GM12878 (cell line): ENCODE results near the gene ANXA2R. TPM values are rescaled to one million over a fixed set of nuclear protein-coding genes. Genes with fewer than 3 reads are reported as not detected.

Experiments used
- ASH2L ChIP-seq: fragments of 300-600, 200-600 bp; sonication (generic); IDR thresholded peaks from 2 replicates; pipeline ENCODE4 v1.6.1; 2017; ENCODE audit warnings: low read depth, mild to moderate bottlenecking, borderline replicate concordance
- ATF2 ChIP-seq: IDR thresholded peaks from 2 replicates; pipeline ENCODE4 v1.6.1; 2012; ENCODE audit warnings: low read length, inconsistent platforms
- ATF7 ChIP-seq: fragments of 450-650 bp; IDR thresholded peaks from 2 replicates; pipeline ENCODE4 v1.6.1; 2016; ENCODE audit warnings: low read depth, mild to moderate bottlenecking
- CHD2 ChIP-seq: IDR thresholded peaks from 2 replicates; pipeline ENCODE4 v1.6.1; 2011; ENCODE audit warnings: low read depth, low read length, improper control_type of control experiment, borderline replicate concordance
- EGR1 ChIP-seq, 2 experiments: IDR thresholded peaks; 1 replicate in 1 of 2; 2 replicates in 1 of 2; pipeline ENCODE4 v1.6.1; 2011 to 2012; ENCODE audit warnings: low read depth in 2 of 2, low read length in 2 of 2, borderline replicate concordance in 1 of 2, mild to moderate bottlenecking in 1 of 2, moderate library complexity in 1 of 2
- FOS ChIP-seq: IDR thresholded peaks from 3 replicates; pipeline ENCODE4 v1.6.1; 2011; ENCODE audit warnings: borderline replicate concordance; ENCODE audit not compliant: insufficient read length; ENCODE audit errors: extremely low read depth
- HCFC1 ChIP-seq: fragments of 150-350 bp; IDR thresholded peaks from 2 replicates; pipeline ENCODE4 v1.6.1; 2014; ENCODE audit warnings: low read length
- MEF2A ChIP-seq: IDR thresholded peaks from 2 replicates; pipeline ENCODE4 v1.6.1; 2011; ENCODE audit warnings: low read depth, mild to moderate bottlenecking, low read length, moderate library complexity; ENCODE audit not compliant: insufficient read depth
- MEF2B ChIP-seq: fragments of 450-650 bp; IDR thresholded peaks from 2 replicates; pipeline ENCODE4 v1.6.1; 2018; ENCODE audit warnings: mild to moderate bottlenecking, moderate library complexity; ENCODE audit not compliant: partially characterized antibody, poor library complexity, severe bottlenecking
- NBN ChIP-seq: fragments of 450-650 bp; IDR thresholded peaks from 2 replicates; pipeline ENCODE4 v1.6.1; 2016
- NFYA ChIP-seq: IDR thresholded peaks from 2 replicates; pipeline ENCODE4 v1.6.1; 2011; ENCODE audit warnings: low read depth, mild to moderate bottlenecking, low read length, improper control_type of control experiment, borderline replicate concordance
- PAX5 ChIP-seq: IDR thresholded peaks from 2 replicates; pipeline ENCODE4 v1.6.1; 2011; ENCODE audit warnings: low read depth, low read length, borderline replicate concordance
- RB1 ChIP-seq: fragments of 450-650 bp; formaldehyde crosslinking; IDR thresholded peaks from 2 replicates; pipeline ENCODE4 v1.6.1; 2017; ENCODE audit warnings: mild to moderate bottlenecking, borderline replicate concordance
- SP1 ChIP-seq: IDR thresholded peaks from one replicate; pipeline ENCODE4 v1.6.1; 2011; ENCODE audit warnings: low read depth, low read length
- SPI1 ChIP-seq: IDR thresholded peaks from 2 replicates; pipeline ENCODE4 v1.6.1; 2011; ENCODE audit warnings: low read depth, mild to moderate bottlenecking, low read length, moderate library complexity, borderline replicate concordance; ENCODE audit not compliant: insufficient read depth
- TAF1 ChIP-seq: IDR thresholded peaks from 2 replicates; pipeline ENCODE4 v1.6.1; 2011; ENCODE audit warnings: mild to moderate bottlenecking, low read depth, low read length, borderline replicate concordance
- TBL1XR1 ChIP-seq: IDR thresholded peaks from 2 replicates; pipeline ENCODE4 v1.6.1; 2012; ENCODE audit warnings: low read depth, low read length, improper control_type of control experiment
- ZBED1 ChIP-seq: IDR thresholded peaks from 2 replicates; pipeline ENCODE4 v1.6.1; 2016; ENCODE audit warnings: borderline replicate concordance
- ZNF384 ChIP-seq: IDR thresholded peaks from 2 replicates; pipeline ENCODE4 v1.6.1; 2012; ENCODE audit warnings: low read depth, mild to moderate bottlenecking, low read length, improper control_type of control experiment, borderline replicate concordance
- polyA plus RNA-seq, 11 experiments: library from polyadenylated mRNA; depleted of rRNA in 4 of 11; unstranded in 6 of 11; stranded (reverse) in 5 of 11; fragments of >200 nt; fragmentation: Nextera tagmentation in 4 of 11; fragmentation: Illumina TruSeq in 1 of 11; extraction: Ambion mirVana in 4 of 11; extraction: Trizol in 1 of 11; gene quantifications; 1 replicate in 1 of 11; 2 replicates in 10 of 11; pipeline versions ENCODE4 v1.2.1 to v1.2.3, GENCODE V29; 2011 to 2016; ENCODE audit warnings: inconsistent platforms in 2 of 11, missing spikeins in 2 of 11, low read depth in 1 of 11
- total RNA-seq, 4 experiments: library from RNA; depleted of rRNA in 3 of 4; stranded (reverse); fragments of >200 nt in 3 of 4; fragmentation: Illumina TruSeq in 1 of 4; extraction: Trizol in 1 of 4; gene quantifications; 2 replicates each; pipeline versions ENCODE4 v1.2.1 to v1.2.3, GENCODE V29; 2013 to 2021
- TF ChIP-seq, protein P1 (sequence below): IDR thresholded peaks from 2 replicates; pipeline ENCODE4 v1.6.1; 2011; ENCODE audit warnings: borderline replicate concordance, low read depth, mild to moderate bottlenecking, moderate library complexity, low read length; ENCODE audit not compliant: insufficient read depth, poor library complexity, severe bottlenecking

Gene ANXA2R
- total and polyA plus RNA-seq, 10 of the 15 experiments (the other 5 are each of a cell fraction or from before 2014, with no cell fraction given) = 2.3 to 7.8 (median 4.4) TPM

DNA sequence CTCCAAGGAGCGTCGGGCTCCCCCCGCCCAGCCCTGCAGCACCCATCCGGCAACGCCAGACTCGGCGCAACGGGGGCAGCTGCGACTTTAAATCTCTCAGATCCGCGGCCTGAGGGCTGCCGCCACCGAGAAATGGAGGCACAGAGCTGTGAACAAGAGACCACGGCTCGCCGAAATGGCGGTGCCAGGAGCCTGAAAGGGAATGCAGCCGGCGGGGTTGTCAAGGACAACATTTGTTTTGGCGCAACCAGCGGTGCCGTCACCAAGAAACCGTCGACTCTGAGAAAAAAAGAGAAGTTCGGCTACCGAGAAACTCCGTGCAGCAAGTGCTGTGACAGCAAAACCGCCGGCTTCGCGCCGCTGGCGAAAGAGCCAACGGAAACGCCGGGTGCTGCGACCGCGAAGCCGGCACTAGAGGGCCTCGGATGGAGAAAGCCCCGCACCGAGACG is 2.1 kb upstream of the ANXA2R start (continued):
- TF ChIP-seq PAX5 = peak; percentile 20; the same call in 1 of the 2 replicates
- no peak for TF ChIP-seq MEF2B
- TF ChIP-seq ATF7 = peak; percentile 36
- no peak for TF ChIP-seq SPI1
- TF ChIP-seq MEF2A = 0 out of 2 replicates have a peak, but pooled peaks have one; percentile 11
- TF ChIP-seq ATF2 = peak; percentile 28; the same call in 1 of the 2 replicates
- TF ChIP-seq EGR1 (IDR thresholded peaks at IDR 0.05; ENCODE audit: borderline replicate concordance in 1 of 2, low read depth in 2 of 2, low read length in 2 of 2) = peak in 1 of 2 experiments; percentile 15; a peak in 1 of 3 replicates
- no peak; the same call in 1 of the 2 replicates for TF ChIP-seq ZBED1
- TF ChIP-seq ASH2L = peak; percentile 42; the same call in 1 of the 2 replicates
- no peak for TF ChIP-seq SP1
- no peak for TF ChIP-seq FOS
- no peak; the same call in 1 of the 2 replicates for TF ChIP-seq NBN
- no peak for TF ChIP-seq RB1
- TF ChIP-seq NFYA = no peak
- 0 out of 2 replicates have a peak, but pooled peaks have one; percentile 16 for TF ChIP-seq CHD2
- no peak for TF ChIP-seq TBL1XR1
- TF ChIP-seq TAF1 = 0 out of 2 replicates have a peak, but pooled peaks have one; percentile 35
- TF ChIP-seq, protein P1, sequence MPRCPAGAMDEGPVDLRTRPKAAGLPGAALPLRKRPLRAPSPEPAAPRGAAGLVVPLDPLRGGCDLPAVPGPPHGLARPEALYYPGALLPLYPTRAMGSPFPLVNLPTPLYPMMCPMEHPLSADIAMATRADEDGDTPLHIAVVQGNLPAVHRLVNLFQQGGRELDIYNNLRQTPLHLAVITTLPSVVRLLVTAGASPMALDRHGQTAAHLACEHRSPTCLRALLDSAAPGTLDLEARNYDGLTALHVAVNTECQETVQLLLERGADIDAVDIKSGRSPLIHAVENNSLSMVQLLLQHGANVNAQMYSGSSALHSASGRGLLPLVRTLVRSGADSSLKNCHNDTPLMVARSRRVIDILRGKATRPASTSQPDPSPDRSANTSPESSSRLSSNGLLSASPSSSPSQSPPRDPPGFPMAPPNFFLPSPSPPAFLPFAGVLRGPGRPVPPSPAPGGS = no peak
- TF ChIP-seq ZNF384 = peak; percentile 73; the same call in 1 of the 2 replicates
- TF ChIP-seq HCFC1 = no peak
